HG02970 (cell line): ENCODE measurements around the gene MRPL11.
"Not testable (repeated sequence)": the region's sequence is repeated elsewhere in the genome, so short reads cannot be mapped to it uniquely, and the experiment has no call there.

ENCODE experiments used
- ATAC-seq: cut with Tn5 transposase; IDR thresholded peaks from one replicate; pipeline ENCODE4 v1.9.1; 2021; ENCODE audit warnings: mild to moderate bottlenecking, moderate library complexity, moderate number of reproducible peaks; ENCODE audit not compliant: unreplicated experiment, low FRiP score

The MRPL11 gene

GRCh38 chr11:66432597-66432996 is 6.1 kb downstream of the MRPL11 start:
- no peak for ATAC-seq

- ATAC-seq: not testable (repeated sequence)
Observed at GRCh38 chr11:66431871-66432329, 6.7 kb downstream of the MRPL11 start.

- ATAC-seq: not testable (repeated sequence)
Observed at GRCh38 chr11:66431287-66431686, 7.4 kb downstream of the MRPL11 start.

GRCh38 chr11:66429983-66430602 is 8.6 kb downstream of the MRPL11 start:
- ATAC-seq: no peak

- no peak for ATAC-seq
Observed at GRCh38 chr11:66428933-66429332, 9.7 kb downstream of the MRPL11 start.

GRCh38 chr11:66426314-66426713 is 12.3 kb downstream of the MRPL11 start:
- ATAC-seq: no peak

GRCh38 chr11:66421492-66422205 is 17.0 kb downstream of the MRPL11 start:
- ATAC-seq: no peak

- no peak for ATAC-seq
Observed at GRCh38 chr11:66420671-66421476, 17.8 kb downstream of the MRPL11 start, which contains the start of gene NPAS4. Gene NPAS4 (plus strand): TSS chr11:66421035. CDS start chr11:66421180, 145 bp downstream.

- no peak for ATAC-seq
Observed at GRCh38 chr11:66419825-66420224, 18.8 kb downstream of the MRPL11 start.

GRCh38 chr11:66418986-66419308 is 19.7 kb downstream of the MRPL11 start:
- ATAC-seq: no peak

- no peak for ATAC-seq
Observed at GRCh38 chr11:66418168-66418985, 20.3 kb downstream of the MRPL11 start.

- no peak for ATAC-seq
Observed at GRCh38 chr11:66417000-66417399, 21.6 kb downstream of the MRPL11 start.

- ATAC-seq: no peak
Observed at GRCh38 chr11:66415423-66415822, 23.2 kb downstream of the MRPL11 start.

GRCh38 chr11:66414120-66414934 is 24.3 kb downstream of the MRPL11 start:
- no peak for ATAC-seq

GRCh38 chr11:66413167-66413566 is 25.5 kb downstream of the MRPL11 start:
- no peak for ATAC-seq

- no peak for ATAC-seq
Observed at GRCh38 chr11:66412110-66412509, 26.5 kb downstream of the MRPL11 start.

- no peak for ATAC-seq
Observed at GRCh38 chr11:66411323-66411722, 27.3 kb downstream of the MRPL11 start.

GRCh38 chr11:66410191-66410590 is 28.5 kb downstream of the MRPL11 start:
- no peak for ATAC-seq

GRCh38 chr11:66409226-66409625 is 29.4 kb downstream of the MRPL11 start:
- no peak for ATAC-seq
